ENCODE results near the gene MYO1D.
"Not testable (repeated sequence)": the region's sequence is repeated elsewhere in the genome, so short reads cannot be mapped to it uniquely, and the experiment has no call there.

The MYO1D gene

GRCh38 chr17:32876417-32877163 lies at the start of gene MYO1D:
MYO1D (minus strand) TSS chr17:32877124; CDS start chr17:32876872, 252 bp downstream.
- DNase-seq, result no peak

GRCh38 chr17:32926183-32926582 lies 49.3 kb upstream of the MYO1D start:
- DNase-seq, result no peak

GRCh38 chr17:32923905-32924304 lies 47.0 kb upstream of the MYO1D start:
- not testable (repeated sequence) for DNase-seq

- no peak for DNase-seq
Measured at GRCh38 chr17:32921017-32921416, 44.1 kb upstream of the MYO1D start.

GRCh38 chr17:32920293-32920692 lies 43.4 kb upstream of the MYO1D start:
- no peak for DNase-seq

- not testable (repeated sequence) for DNase-seq
Measured at GRCh38 chr17:32919876-32920275, 43.0 kb upstream of the MYO1D start.

GRCh38 chr17:32917842-32918241 lies 40.9 kb upstream of the MYO1D start:
- DNase-seq, result no peak

GRCh38 chr17:32917081-32917480 lies 40.2 kb upstream of the MYO1D start:
- no peak for DNase-seq

- no peak for DNase-seq
Measured at GRCh38 chr17:32916134-32916533, 39.2 kb upstream of the MYO1D start.

GRCh38 chr17:32915245-32915644 lies 38.3 kb upstream of the MYO1D start:
- no peak for DNase-seq

- no peak for DNase-seq
Measured at GRCh38 chr17:32914181-32914580, 37.3 kb upstream of the MYO1D start.

- DNase-seq, result no peak
Measured at GRCh38 chr17:32913593-32913992, 36.7 kb upstream of the MYO1D start.

- DNase-seq, result no peak
Measured at GRCh38 chr17:32912218-32912897, 35.4 kb upstream of the MYO1D start.

- no peak for DNase-seq
Measured at GRCh38 chr17:32910769-32911168, 33.8 kb upstream of the MYO1D start.

- DNase-seq, result no peak
Measured at GRCh38 chr17:32909787-32910369, 33.0 kb upstream of the MYO1D start.

- DNase-seq, result no peak
Measured at GRCh38 chr17:32907583-32907982, 30.7 kb upstream of the MYO1D start.

- DNase-seq, result no peak
Measured at GRCh38 chr17:32904891-32905290, 28.0 kb upstream of the MYO1D start.

GRCh38 chr17:32903774-32904673 lies 27.1 kb upstream of the MYO1D start:
- DNase-seq, result no peak

- no peak for DNase-seq
Measured at GRCh38 chr17:32901743-32902142, 24.8 kb upstream of the MYO1D start.

GRCh38 chr17:32899236-32900013 lies 22.5 kb upstream of the MYO1D start:
- DNase-seq, result no peak

- no peak for DNase-seq
Measured at GRCh38 chr17:32896647-32897258, 19.8 kb upstream of the MYO1D start.

- no peak for DNase-seq
Measured at GRCh38 chr17:32894245-32894644, 17.3 kb upstream of the MYO1D start.
